A673 (cell line): ENCODE results near the gene STXBP5L. TPM values are rescaled to one million over a fixed set of nuclear protein-coding genes. Genes with fewer than 3 reads are reported as not detected.

Source experiments
- BruUV-seq: library from RNA; stranded (reverse); fragments of 400-500 nt; replicated peaks from 2 replicates; lab custom pipeline; 2021; lab: Mats Ljungman, UMichigan
- CTCF ChIA-PET: fragments of 300-600 bp; sonication (Branson Sonifier 250); formaldehyde crosslinking; loops from one replicate; lab custom pipeline; 2022; ENCODE audit warnings: antibody characterized with exemption; lab: Charles Lee
- POLR2A ChIA-PET: fragments of 300-600 bp; sonication (Branson Sonifier 250); formaldehyde crosslinking; loops from one replicate; lab custom pipeline; 2022; ENCODE audit warnings: antibody characterized with exemption; ENCODE audit not compliant: low non-redundant PET; lab: Charles Lee
- DNase-seq: peaks from one replicate; pipeline ENCODE4 v3.0.0-alpha.2; 2015; ENCODE audit warnings: low spot score
- H3K27ac ChIP-seq: fragments of 200-600 bp; sonication (generic); 2 replicates; pipeline ENCODE4 v1.5.1; 2016; ENCODE audit warnings: mixed run types, low read depth, mild to moderate bottlenecking, mixed read lengths, antibody characterized with exemption, low read length; ENCODE audit not compliant: poor library complexity, severe bottlenecking
- H3K27me3 ChIP-seq: fragments of 200-600 bp; sonication (generic); replicated peaks from 2 replicates; pipeline ENCODE4 v1.6.1; 2017; ENCODE audit warnings: mixed run types, low read depth, mild to moderate bottlenecking, mixed read lengths, antibody characterized with exemption, low read length; ENCODE audit not compliant: insufficient read depth, poor library complexity
- H3K36me3 ChIP-seq: fragments of 200-600 bp; sonication (generic); 2 replicates; pipeline ENCODE4 v1.6.1; 2016; ENCODE audit warnings: mixed run types, mild to moderate bottlenecking, mixed read lengths, antibody characterized with exemption, low read length; ENCODE audit not compliant: insufficient read depth, poor library complexity, severe bottlenecking
- H3K4me1 ChIP-seq: fragments of 200-600 bp; sonication (generic); 2 replicates; pipeline ENCODE4 v1.6.1; 2017; ENCODE audit warnings: mixed run types, mild to moderate bottlenecking, mixed read lengths, antibody characterized with exemption, low read length; ENCODE audit not compliant: insufficient read depth, poor library complexity, severe bottlenecking
- H3K4me3 ChIP-seq: fragments of 200-600 bp; sonication (generic); 2 replicates; pipeline ENCODE4 v1.5.1; 2016; ENCODE audit warnings: low read depth, mixed run types, mild to moderate bottlenecking, mixed read lengths, low read length; ENCODE audit not compliant: poor library complexity, severe bottlenecking
- H3K9me3 ChIP-seq: fragments of 200-600 bp; sonication (generic); 2 replicates; pipeline ENCODE4 v1.6.1; 2016; ENCODE audit warnings: mixed run types, low read depth, mild to moderate bottlenecking, mixed read lengths, antibody characterized with exemption, low read length; ENCODE audit not compliant: poor library complexity, severe bottlenecking
- CTCF ChIP-seq: fragments of 300-800, 200-600 bp; sonication (generic); conservative IDR thresholded peaks from 2 replicates; pipeline ENCODE4 v1.5.1; 2017; ENCODE audit warnings: low read depth, mild to moderate bottlenecking, antibody characterized with exemption, low read length, moderate library complexity, mixed read lengths
- EZH2 ChIP-seq: fragments of 200-600 bp; sonication (generic); IDR thresholded peaks from 2 replicates; pipeline ENCODE4 v1.6.1; 2017; ENCODE audit warnings: borderline replicate concordance, low read depth, mild to moderate bottlenecking, mixed read lengths, antibody characterized with exemption, low read length; ENCODE audit not compliant: poor library complexity, severe bottlenecking
- intact Hi-C: fragments of 100-400 bp; cut with micrococcal nuclease; formaldehyde crosslinking; loops from one replicate; pipeline ENCODE4 v1.10.0; 2022; ENCODE audit not compliant: unreplicated experiment
- total RNA-seq: library from RNA; stranded (reverse); gene quantifications from 2 replicates; pipeline ENCODE4 v1.2.3, GENCODE V29; 2021

Gene STXBP5L
- total RNA-seq, 1 experiment from 2014 or later = not detected

- BruUV-seq = no TSS peak
These were observed 18.1 kb downstream of the STXBP5L start for GRCh38 chr3:120926146-120926545.

DNA sequence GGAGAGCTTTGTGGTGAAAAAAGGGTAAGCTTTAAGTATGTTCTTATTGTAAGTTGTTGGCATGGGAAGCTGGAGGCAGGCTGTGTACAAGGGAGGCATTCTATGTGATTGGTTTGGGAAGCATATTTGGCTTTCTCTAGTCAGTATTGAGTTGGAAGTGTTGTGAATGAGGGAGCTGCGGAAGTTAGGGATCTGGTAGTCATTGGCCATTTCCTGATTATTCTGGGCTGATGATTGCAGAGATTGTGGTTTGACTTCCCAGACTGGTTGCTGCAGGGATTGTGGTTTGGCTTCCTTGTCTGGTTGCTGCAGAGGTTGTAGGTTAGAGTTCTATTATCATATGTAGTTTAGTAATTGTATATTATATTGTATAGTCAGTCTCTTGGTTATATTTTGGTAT is 21.0 kb downstream of the STXBP5L start:
- no peak overlapping the region for H3K4me3 ChIP-seq
- CTCF ChIA-PET = no interaction called here
- no peaks in the 10 kb centered on the region for H3K36me3 ChIP-seq
- no TSS peak for BruUV-seq
- peaks cover 3% of the 10 kb centered on the region for H3K9me3 ChIP-seq
- POLR2A ChIA-PET = no interaction called here
- H3K4me1 ChIP-seq = no peaks in the 10 kb centered on the region
- H3K27ac ChIP-seq = no peak overlapping the region
- no peaks in the 10 kb centered on the region for H3K27me3 ChIP-seq
- TF ChIP-seq CTCF (no peak), EZH2 (no peak)
- intact Hi-C loops = no loop called here
- DNase-seq = peak; percentile 7

More at GRCh38 chr3:120926146-120926545, 18.1 kb downstream of the STXBP5L start:
- H3K27ac ChIP-seq = no peak overlapping the region
- intact Hi-C loops = no loop called here
- no peaks in the 10 kb centered on the region for H3K36me3 ChIP-seq
- ChIA-PET CTCF (no interaction called here), POLR2A (no interaction called here)
- no peaks in the 10 kb centered on the region for H3K27me3 ChIP-seq
- H3K4me1 ChIP-seq = no peaks in the 10 kb centered on the region
- no peak for DNase-seq
- peaks cover 3% of the 10 kb centered on the region for H3K9me3 ChIP-seq
- H3K4me3 ChIP-seq = no peak overlapping the region
- TF ChIP-seq EZH2 = no peak
- no peak for TF ChIP-seq CTCF

DNA sequence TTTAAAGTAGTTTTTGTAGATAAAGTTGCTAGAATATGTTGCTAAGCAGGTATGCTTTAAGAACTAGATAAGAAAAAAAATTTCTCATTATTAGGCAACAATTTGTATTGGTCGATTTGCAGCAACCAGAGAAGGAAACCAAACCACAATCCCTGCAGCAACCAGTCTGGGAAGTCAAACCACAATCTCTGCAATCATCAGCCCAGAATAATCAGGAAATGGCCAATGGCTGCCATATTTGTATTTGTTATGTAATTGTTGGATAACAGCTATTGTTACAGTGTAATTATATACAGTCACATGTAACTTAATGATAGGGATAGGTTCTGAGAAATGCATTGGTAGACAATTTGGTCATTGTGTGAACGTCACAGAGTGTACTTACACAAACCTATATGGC is 23.6 kb downstream of the STXBP5L start:
- no peak for DNase-seq
- intact Hi-C loops = no loop called here
- no TSS peak for BruUV-seq
- no peaks in the 10 kb centered on the region for H3K27me3 ChIP-seq
- no peak overlapping the region for H3K27ac ChIP-seq
- POLR2A ChIA-PET = no interaction called here
- TF ChIP-seq CTCF = no peak
- TF ChIP-seq EZH2 = no peak
- H3K4me3 ChIP-seq = no peak overlapping the region
- no peaks in the 10 kb centered on the region for H3K4me1 ChIP-seq
- CTCF ChIA-PET = no interaction called here
- H3K9me3 ChIP-seq = no peaks in the 10 kb centered on the region
- no peaks in the 10 kb centered on the region for H3K36me3 ChIP-seq
